ENCODE data around the gene PRDM1. TPM values are rescaled to one million over a fixed set of nuclear protein-coding genes. Genes with fewer than 3 reads are reported as not detected.
A peak's percentile ranks its signal among the peaks of the same experiment; 100 is the strongest.

PRDM1 gene
- total RNA-seq, 1 donor from 2014 or later: 2.3 TPM

DNA sequence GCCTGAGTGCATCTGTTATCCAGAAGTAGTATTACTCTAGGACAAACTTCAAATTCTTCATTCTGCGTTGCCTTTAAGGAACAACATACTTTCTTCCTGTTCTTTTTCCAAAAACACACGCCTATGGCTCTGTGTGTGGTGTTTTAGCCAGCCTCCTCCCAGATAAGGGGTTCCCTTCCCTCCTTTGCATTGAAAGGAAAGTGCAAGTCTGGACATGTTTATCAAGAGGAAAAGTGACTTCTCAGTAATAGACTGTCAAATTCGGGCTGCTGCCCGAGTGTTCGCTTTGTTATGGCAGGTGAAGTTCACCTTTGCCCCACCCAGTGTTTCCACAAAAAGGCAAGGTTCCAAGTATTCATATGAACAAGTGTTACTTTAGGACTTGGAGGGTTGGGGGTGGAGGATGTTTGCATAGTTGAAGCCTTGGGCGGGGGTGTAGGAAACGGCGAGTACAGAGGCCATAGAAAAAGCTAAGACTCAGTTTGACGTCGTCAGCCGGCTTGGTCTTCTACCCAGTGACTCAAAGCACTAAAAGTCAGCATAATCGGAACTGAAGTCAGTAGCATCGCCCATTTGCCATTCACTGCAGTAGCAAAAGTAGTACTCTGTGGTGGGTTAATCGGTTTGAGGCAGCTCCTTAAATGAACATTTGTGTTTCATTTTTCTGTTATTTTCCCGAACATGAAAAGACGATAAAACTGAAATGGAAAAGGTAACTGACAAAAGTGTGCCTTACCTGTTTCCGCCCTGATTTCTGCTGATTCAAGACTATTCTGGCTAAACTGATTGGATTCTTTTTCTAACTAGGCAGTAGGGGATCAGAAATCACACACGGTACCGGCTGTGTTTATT, 12.5 kb downstream of the PRDM1 start:
- Mint-ChIP-seq H3K9me3 (no peaks in the 10 kb centered on the region), H3K27me3 (ENCODE audit: low read depth) (peaks cover 44% of the 10 kb centered on the region), H3K4me1 (peaks cover 32% of the 10 kb centered on the region), H3K36me3 (no peaks in the 10 kb centered on the region), H3K4me3 (peak overlapping the region; percentile 63), H3K27ac (peak overlapping the region; percentile 36)
- DNase-seq (ENCODE audit: low spot score in 2 of 2, unreplicated experiment in 2 of 2): no peak
- TF ChIP-seq, protein P1, sequence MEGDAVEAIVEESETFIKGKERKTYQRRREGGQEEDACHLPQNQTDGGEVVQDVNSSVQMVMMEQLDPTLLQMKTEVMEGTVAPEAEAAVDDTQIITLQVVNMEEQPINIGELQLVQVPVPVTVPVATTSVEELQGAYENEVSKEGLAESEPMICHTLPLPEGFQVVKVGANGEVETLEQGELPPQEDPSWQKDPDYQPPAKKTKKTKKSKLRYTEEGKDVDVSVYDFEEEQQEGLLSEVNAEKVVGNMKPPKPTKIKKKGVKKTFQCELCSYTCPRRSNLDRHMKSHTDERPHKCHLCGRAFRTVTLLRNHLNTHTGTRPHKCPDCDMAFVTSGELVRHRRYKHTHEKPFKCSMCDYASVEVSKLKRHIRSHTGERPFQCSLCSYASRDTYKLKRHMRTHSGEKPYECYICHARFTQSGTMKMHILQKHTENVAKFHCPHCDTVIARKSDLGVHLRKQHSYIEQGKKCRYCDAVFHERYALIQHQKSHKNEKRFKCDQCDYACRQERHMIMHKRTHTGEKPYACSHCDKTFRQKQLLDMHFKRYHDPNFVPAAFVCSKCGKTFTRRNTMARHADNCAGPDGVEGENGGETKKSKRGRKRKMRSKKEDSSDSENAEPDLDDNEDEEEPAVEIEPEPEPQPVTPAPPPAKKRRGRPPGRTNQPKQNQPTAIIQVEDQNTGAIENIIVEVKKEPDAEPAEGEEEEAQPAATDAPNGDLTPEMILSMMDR (IDR thresholded peaks at IDR 0.05; ENCODE audit: unreplicated experiment): no peak

DNA sequence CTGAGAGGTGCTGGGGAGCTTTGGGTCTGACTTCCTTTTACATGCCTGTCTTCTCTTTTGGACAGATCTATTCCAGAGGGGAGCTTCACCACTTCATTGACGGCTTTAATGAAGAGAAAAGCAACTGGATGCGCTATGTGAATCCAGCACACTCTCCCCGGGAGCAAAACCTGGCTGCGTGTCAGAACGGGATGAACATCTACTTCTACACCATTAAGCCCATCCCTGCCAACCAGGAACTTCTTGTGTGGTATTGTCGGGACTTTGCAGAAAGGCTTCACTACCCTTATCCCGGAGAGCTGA, 13.1 kb downstream of the PRDM1 start:
- TF ChIP-seq, protein P1 (IDR thresholded peaks at IDR 0.05; ENCODE audit: unreplicated experiment): no peak
- H3K36me3 Mint-ChIP-seq: no peaks in the 10 kb centered on the region
- no peak for DNase-seq (ENCODE audit: low spot score in 2 of 2, unreplicated experiment in 2 of 2)
- H3K27ac Mint-ChIP-seq: no peak overlapping the region
- H3K27me3 Mint-ChIP-seq (ENCODE audit: low read depth): peaks cover 44% of the 10 kb centered on the region
- H3K4me3 Mint-ChIP-seq: peak overlapping the region; percentile 63
- H3K9me3 Mint-ChIP-seq: no peaks in the 10 kb centered on the region
- H3K4me1 Mint-ChIP-seq: peaks cover 32% of the 10 kb centered on the region

DNA sequence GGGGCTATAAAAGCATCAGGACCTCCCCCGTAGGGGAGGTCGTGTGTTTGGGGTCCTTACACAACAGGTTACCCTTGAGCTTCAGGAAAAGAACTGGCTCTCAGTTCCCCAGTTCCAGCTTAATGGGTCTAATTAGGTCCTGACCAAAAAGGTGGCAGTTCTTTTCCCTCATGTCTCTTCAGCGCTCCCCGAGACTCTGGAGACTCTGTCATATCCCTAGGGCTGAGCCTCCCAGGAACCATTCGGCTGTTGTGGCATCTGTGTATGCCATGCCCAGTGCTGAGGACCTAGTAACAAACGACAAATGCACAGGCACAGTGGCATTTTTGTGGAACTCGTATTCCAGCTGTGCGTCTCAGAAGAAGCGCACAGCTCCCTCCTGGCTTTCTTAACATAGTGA, 14.6 kb downstream of the PRDM1 start:
- DNase-seq (ENCODE audit: low spot score in 2 of 2, unreplicated experiment in 2 of 2): no peak
- H3K4me1 Mint-ChIP-seq: peaks cover 32% of the 10 kb centered on the region
- TF ChIP-seq, protein P1 (IDR thresholded peaks at IDR 0.05; ENCODE audit: unreplicated experiment): no peak
- no peaks in the 10 kb centered on the region for H3K36me3 Mint-ChIP-seq
- H3K27me3 Mint-ChIP-seq (ENCODE audit: low read depth): peaks cover 44% of the 10 kb centered on the region
- H3K27ac Mint-ChIP-seq: no peak overlapping the region
- H3K9me3 Mint-ChIP-seq: no peaks in the 10 kb centered on the region
- no peak overlapping the region for H3K4me3 Mint-ChIP-seq

DNA sequence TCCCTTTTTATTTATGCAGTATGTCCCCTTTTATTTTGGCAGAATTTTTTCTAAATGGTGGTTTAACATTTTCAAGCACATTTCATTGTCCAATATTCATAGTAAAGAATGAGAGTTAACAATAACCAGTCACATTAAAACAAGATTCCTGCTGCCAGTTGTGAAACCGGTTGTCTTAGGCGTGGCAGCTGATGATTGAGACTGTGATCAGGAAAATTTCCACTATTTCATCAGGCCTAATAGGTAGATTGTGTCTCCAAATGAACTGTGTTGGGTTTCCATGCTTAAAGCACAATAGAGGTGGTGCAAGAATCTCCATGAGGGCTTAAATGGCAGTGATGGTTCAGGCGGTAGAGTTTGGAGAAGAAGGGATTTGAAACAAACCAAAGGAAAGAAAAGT, 15.3 kb downstream of the PRDM1 start:
- TF ChIP-seq, protein P1 (IDR thresholded peaks at IDR 0.05; ENCODE audit: unreplicated experiment): no peak
- Mint-ChIP-seq H3K27me3 (ENCODE audit: low read depth) (peaks cover 49% of the 10 kb centered on the region), H3K36me3 (no peaks in the 10 kb centered on the region), H3K4me3 (no peak overlapping the region), H3K9me3 (no peaks in the 10 kb centered on the region), H3K4me1 (peaks cover 32% of the 10 kb centered on the region), H3K27ac (no peak overlapping the region)
- no peak for DNase-seq (ENCODE audit: low spot score in 2 of 2, unreplicated experiment in 2 of 2)

DNA sequence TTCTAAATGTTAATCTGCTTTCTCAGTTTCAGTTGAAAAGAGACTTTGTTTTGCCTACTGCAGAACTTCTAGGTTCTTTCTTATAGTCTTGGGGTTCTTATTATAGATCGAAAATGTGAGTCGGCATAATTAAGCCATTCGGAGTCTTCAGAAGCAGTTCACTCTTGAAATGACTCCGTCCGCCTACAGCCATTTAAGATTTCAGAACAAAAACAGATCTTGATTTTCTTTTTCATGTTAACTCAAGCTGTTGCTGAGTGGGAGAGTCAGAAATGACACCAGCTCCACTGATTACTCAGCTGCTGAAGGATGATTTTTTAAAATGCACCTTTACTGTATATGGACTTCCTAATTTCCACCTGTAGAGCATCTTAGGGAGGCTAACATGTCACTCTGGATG, 15.9 kb downstream of the PRDM1 start:
- H3K27ac Mint-ChIP-seq: no peak overlapping the region
- H3K36me3 Mint-ChIP-seq: peaks cover under 1% of the 10 kb centered on the region
- peaks cover 32% of the 10 kb centered on the region for H3K4me1 Mint-ChIP-seq
- H3K9me3 Mint-ChIP-seq: no peaks in the 10 kb centered on the region
- H3K4me3 Mint-ChIP-seq: no peak overlapping the region
- H3K27me3 Mint-ChIP-seq (ENCODE audit: low read depth): peaks cover 50% of the 10 kb centered on the region
- no peak for DNase-seq (ENCODE audit: low spot score in 2 of 2, unreplicated experiment in 2 of 2)
- TF ChIP-seq, protein P1 (IDR thresholded peaks at IDR 0.05; ENCODE audit: unreplicated experiment): no peak

All from mesothelial cell of epicardium (in vitro differentiated cells).